NT2/D1 (cell line): ENCODE data around the gene AP3B2.

Source experiments
- DNase-seq: peaks from one replicate; pipeline ENCODE4 v3.0.0-alpha.2; 2011; ENCODE audit warnings: low read depth, low spot score
- H3K27me3 ChIP-seq: 2 replicates; pipeline ENCODE4 v1.6.0; 2011; ENCODE audit warnings: mild to moderate bottlenecking; ENCODE audit not compliant: insufficient read length, insufficient read depth
- H3K36me3 ChIP-seq: 2 replicates; pipeline ENCODE4 v1.6.1; 2011; ENCODE audit warnings: mild to moderate bottlenecking, low read length, mixed read lengths; ENCODE audit not compliant: insufficient read depth, insufficient read length
- H3K4me1 ChIP-seq: 2 replicates; pipeline ENCODE4 v1.5.1; 2011; ENCODE audit not compliant: insufficient read depth, insufficient read length
- H3K4me3 ChIP-seq: 2 replicates; pipeline ENCODE4 v1.5.1; 2011; ENCODE audit warnings: low read depth; ENCODE audit not compliant: insufficient read length
- H3K9ac ChIP-seq: 2 replicates; pipeline ENCODE4 v1.6.0; 2011; ENCODE audit warnings: low read depth; ENCODE audit not compliant: insufficient read length
- H3K9me3 ChIP-seq: 2 replicates; pipeline ENCODE4 v1.5.1; 2011; ENCODE audit warnings: mild to moderate bottlenecking, low read length; ENCODE audit not compliant: insufficient read depth
- SUZ12 ChIP-seq: IDR thresholded peaks from 2 replicates; pipeline ENCODE4 v1.6.1; 2011; ENCODE audit not compliant: insufficient read length, insufficient read depth; ENCODE audit errors: extremely low read depth
- YY1 ChIP-seq: IDR thresholded peaks from 2 replicates; pipeline ENCODE4 v1.6.1; 2011; ENCODE audit not compliant: insufficient read length, insufficient read depth
- ZNF274 ChIP-seq: IDR thresholded peaks from 2 replicates; pipeline ENCODE4 v1.6.1; 2011; ENCODE audit warnings: mild to moderate bottlenecking, low read depth, low read length

Gene AP3B2

DNA sequence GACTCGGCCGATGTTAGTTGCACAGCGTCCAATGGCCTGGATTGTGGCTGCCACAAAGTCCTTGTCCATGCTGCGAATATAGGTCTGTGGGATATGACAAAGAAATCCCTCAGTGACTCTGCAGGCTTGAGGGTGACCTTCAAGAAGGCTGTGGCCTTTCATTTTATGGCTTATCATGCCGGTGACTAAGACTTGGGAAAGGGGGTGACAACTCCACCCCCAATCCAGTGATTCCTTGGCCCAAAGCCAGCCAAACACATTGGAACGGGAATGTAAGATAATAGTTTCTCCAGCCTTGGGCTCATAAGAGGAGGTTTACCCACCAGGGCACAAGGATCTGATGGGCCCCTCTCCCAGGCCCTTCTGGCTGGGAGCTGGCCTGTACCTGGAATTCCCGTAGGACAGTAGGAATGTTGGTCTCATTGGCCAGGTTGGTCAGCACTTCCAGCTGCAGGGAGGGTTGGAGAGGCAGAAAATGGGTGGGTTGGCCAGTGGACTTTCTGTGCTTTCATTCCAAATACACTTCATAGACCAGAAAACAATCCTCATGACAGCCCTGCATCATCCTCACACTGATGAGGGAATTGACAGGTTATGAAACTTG is 31.9 kb downstream of the AP3B2 start:
- Histone ChIP-seq H3K9me3 (no peaks in the 10 kb centered on the region), H3K36me3 (peaks cover 3% of the 10 kb centered on the region), H3K4me1 (peaks cover 8% of the 10 kb centered on the region), H3K9ac (no peak overlapping the region), H3K4me3 (no peak overlapping the region), H3K27me3 (peaks cover 15% of the 10 kb centered on the region)
- TF ChIP-seq SUZ12 (no peak), ZNF274 (no peak), YY1 (no peak)
- no peak for DNase-seq

DNA sequence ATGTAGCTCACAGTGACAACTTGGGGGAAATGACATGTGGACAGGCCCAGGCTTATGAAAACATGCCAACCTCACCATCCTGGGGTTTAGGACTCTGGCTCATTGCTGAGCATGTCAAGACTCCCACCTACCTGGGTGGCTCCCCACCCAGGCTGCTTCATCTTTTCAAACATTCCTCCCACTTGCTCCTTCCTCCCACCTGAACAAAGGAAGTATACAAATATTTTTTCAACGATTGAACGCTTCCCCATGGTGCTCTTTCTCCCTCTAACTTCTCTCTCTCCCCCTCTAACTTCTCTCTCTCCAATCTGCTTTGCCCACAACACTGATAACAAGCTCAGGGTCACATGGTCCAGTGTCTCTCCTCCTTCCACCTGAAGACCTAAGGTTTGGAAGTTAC is 34.8 kb downstream of the AP3B2 start:
- H3K4me3 ChIP-seq: no peak overlapping the region
- DNase-seq: no peak
- TF ChIP-seq ZNF274: no peak
- H3K36me3 ChIP-seq: peaks cover 3% of the 10 kb centered on the region
- H3K27me3 ChIP-seq: peaks cover 6% of the 10 kb centered on the region
- peaks cover 4% of the 10 kb centered on the region for H3K4me1 ChIP-seq
- H3K9me3 ChIP-seq: no peaks in the 10 kb centered on the region
- no peak overlapping the region for H3K9ac ChIP-seq

- Histone ChIP-seq H3K9me3 (no peaks in the 10 kb centered on the region), H3K4me3 (no peak overlapping the region), H3K27me3 (no peaks in the 10 kb centered on the region), H3K9ac (no peak overlapping the region), H3K4me1 (no peaks in the 10 kb centered on the region), H3K36me3 (no peaks in the 10 kb centered on the region)
- TF ChIP-seq YY1: no peak
- no peak for TF ChIP-seq SUZ12
- no peak for DNase-seq
Observed at GRCh38 chr15:82670699-82671098, 39.0 kb downstream of the AP3B2 start.

- TF ChIP-seq SUZ12 (no peak), ZNF274 (no peak), YY1 (no peak)
- no peaks in the 10 kb centered on the region for H3K36me3 ChIP-seq
- H3K4me3 ChIP-seq: no peak overlapping the region
- H3K4me1 ChIP-seq: no peaks in the 10 kb centered on the region
- DNase-seq: no peak
- H3K9ac ChIP-seq: no peak overlapping the region
- H3K9me3 ChIP-seq: no peaks in the 10 kb centered on the region
- no peaks in the 10 kb centered on the region for H3K27me3 ChIP-seq
Observed at GRCh38 chr15:82666606-82667005, 43.1 kb downstream of the AP3B2 start.

DNA sequence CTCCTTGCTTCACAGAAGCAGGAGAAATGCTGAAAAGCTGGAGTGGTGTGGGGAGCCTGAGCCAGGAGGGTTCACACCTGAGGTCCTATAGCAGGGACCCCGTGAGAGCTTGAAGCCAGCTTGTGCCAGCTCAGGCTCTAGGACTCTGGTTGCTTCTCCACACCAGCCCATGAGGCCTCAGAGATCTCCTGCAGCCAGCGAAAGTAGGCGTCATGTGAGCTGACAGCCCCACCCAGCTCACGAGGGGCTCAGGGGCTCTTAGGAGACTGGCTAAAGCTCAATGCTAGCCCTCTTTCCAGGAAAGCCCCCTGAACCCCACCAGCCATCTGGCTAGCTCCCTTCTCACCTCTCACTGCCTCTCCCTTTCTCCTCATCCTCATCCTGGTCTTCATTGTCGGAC is 45.7 kb downstream of the AP3B2 start:
- no peaks in the 10 kb centered on the region for H3K36me3 ChIP-seq
- H3K4me1 ChIP-seq: no peaks in the 10 kb centered on the region
- H3K4me3 ChIP-seq: no peak overlapping the region
- H3K27me3 ChIP-seq: no peaks in the 10 kb centered on the region
- DNase-seq: no peak
- TF ChIP-seq YY1 (no peak), SUZ12 (no peak), ZNF274 (no peak)
- no peak overlapping the region for H3K9ac ChIP-seq
- no peaks in the 10 kb centered on the region for H3K9me3 ChIP-seq

DNA sequence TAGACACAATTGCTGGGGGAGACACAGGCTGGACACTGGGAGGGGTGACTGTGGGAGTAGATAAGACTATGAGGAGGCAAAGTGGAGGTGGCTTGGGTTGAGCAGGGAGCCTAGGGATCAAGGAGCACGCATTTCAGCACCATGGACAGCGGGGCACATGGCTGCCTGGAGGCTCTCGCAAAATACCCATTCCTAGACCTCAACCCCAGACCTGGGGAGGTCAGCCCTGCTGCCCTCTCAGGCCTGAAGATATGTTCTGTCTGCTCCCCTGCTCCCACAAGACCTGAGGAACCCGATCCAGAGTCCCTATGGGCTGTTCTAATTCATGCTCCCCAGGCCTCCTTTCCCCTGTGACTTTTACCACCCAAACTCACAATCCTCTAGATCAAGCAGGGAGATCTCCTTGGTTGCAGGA is 46.5 kb downstream of the AP3B2 start:
- peak; percentile 71 for DNase-seq

DNA sequence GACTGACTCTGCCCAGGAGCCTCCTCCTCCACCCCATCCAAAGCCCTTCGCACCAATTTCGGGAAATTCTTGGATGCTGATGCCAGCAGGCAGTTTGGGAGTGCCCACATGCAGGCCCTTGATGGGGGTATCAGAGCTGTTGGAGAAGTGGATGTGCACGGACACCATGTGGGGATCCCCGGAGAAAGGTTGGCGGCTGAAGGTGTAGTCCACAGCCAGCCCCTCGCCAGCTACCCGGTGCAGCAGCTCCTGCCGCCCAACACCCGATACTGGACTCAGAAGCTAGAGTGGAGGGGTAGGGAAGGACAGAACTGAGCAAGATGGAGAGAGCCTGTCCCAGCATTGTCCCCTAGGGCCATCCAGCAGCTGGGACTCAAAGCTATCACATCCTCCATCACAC is 47.0 kb downstream of the AP3B2 start:
- TF ChIP-seq SUZ12: no peak
- TF ChIP-seq ZNF274: no peak
- TF ChIP-seq YY1: no peak
- no peak overlapping the region for H3K9ac ChIP-seq
- no peaks in the 10 kb centered on the region for H3K9me3 ChIP-seq
- no peaks in the 10 kb centered on the region for H3K36me3 ChIP-seq
- no peak overlapping the region for H3K4me3 ChIP-seq
- no peaks in the 10 kb centered on the region for H3K4me1 ChIP-seq
- no peak for DNase-seq
- no peaks in the 10 kb centered on the region for H3K27me3 ChIP-seq

More for the DNA sequence above, 46.5 kb downstream of the AP3B2 start:
- Histone ChIP-seq H3K9me3 (no peaks in the 10 kb centered on the region), H3K9ac (no peak overlapping the region), H3K4me1 (no peaks in the 10 kb centered on the region), H3K36me3 (no peaks in the 10 kb centered on the region), H3K27me3 (no peaks in the 10 kb centered on the region), H3K4me3 (no peak overlapping the region)
- peak; percentile 28 for TF ChIP-seq YY1
- no peak for TF ChIP-seq ZNF274
- TF ChIP-seq SUZ12: no peak
